Measurements from ENCODE around the gene COA6. TPM values are rescaled to one million over a fixed set of nuclear protein-coding genes. Genes with fewer than 3 reads are reported as not detected.

Gene COA6
- total and polyA plus RNA-seq, 10 of the 15 experiments (the other 5 are each of a cell fraction or from before 2014, with no cell fraction given): 49.9 to 178 (median 71.5) TPM

- TF ChIP-seq ZBTB11 (CRISPR knock-in tag; IDR thresholded peaks at IDR 0.05) (no peak), CHD4 (IDR thresholded peaks at IDR 0.05) (no peak)
Observed at GRCh38 chr1:234337233-234337632, 36.0 kb upstream of the COA6 start (continued).

DNA sequence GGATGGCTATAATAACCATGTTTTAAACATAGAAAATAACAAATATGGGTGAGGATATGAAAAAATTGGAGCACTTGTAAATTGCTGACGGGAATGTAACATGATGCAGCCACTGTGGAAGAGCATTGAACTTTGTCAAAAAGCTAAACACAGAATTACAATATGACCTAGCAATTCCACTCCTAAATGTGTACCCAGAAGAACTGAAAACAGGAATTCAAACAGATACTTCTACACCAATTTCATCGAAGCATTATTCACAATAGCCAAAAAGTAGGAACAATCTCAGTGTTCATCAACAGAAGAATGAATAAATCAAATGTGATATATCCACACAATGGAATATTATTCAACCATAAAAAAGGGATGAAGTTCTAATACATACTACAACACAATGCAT is 32.7 kb upstream of the COA6 start:
- Histone ChIP-seq H3K9ac (ENCODE audit: control insufficient read depth, insufficient read depth, low read length) (no peak overlapping the region), H3K36me3 (ENCODE audit: control insufficient read depth in 2 of 2, insufficient read depth in 2 of 2, low read length in 1 of 2) (no peaks in the 10 kb centered on the region), H3K4me1 (ENCODE audit: control insufficient read depth, insufficient read depth, low read length) (no peaks in the 10 kb centered on the region), H3K27ac (ENCODE audit: control insufficient read depth, insufficient read depth) (no peak overlapping the region), H2AFZ (ENCODE audit: control insufficient read depth, low read depth, low read length) (no peak overlapping the region), H3K4me2 (ENCODE audit: control insufficient read depth, insufficient read depth) (no peak overlapping the region), H4K20me1 (ENCODE audit: control insufficient read depth, insufficient read depth) (no peaks in the 10 kb centered on the region), H3K27me3 (replicated peaks in 1 of 2; ENCODE audit: control insufficient read depth in 2 of 2, insufficient read depth in 2 of 2, low read length in 1 of 2) (no peaks in the 10 kb centered on the region), H3K9me3 (replicated peaks; ENCODE audit: control insufficient read depth, insufficient read depth, low read length) (peaks cover 2% of the 10 kb centered on the region), H3K4me3 (no peak overlapping the region), H3K79me2 (ENCODE audit: control insufficient read depth, insufficient read depth, low read length) (no peaks in the 10 kb centered on the region)
- ChIA-PET RAD21 (ENCODE audit: unreplicated experiment) (no interaction called here), SMC1A (ENCODE audit: uncharacterized antibody, unreplicated experiment) (interaction anchor here (1.3 kb wide), 1 partner anchor 17 kb away, joined by 4 read pairs; no protein-coding TSS in a partner anchor), POLR2A (no interaction called here), CTCF (interaction anchor here (0.5 to 1.4 kb wide), 3 partner anchors 11 to 72 kb away, joined by 3 to 4 read pairs (median 3); no protein-coding TSS in a partner anchor)
- DNase-seq (ENCODE audit: low read depth, low spot score): no peak
- WGBS (ENCODE audit: insufficient coverage, insufficient replicate concordance, low lambda C conversion rate, missing lambda C conversion rate): 14% methylated on average over 2 of the region's 2 CpGs
- intact Hi-C loops (cut with micrococcal nuclease; ENCODE audit: unreplicated experiment) (no loop called here), in situ Hi-C loops (cut with MboI) (no loop called here)
- no peak for ATAC-seq
- no peak for FAIRE-seq
- BruUV-seq (replicated peaks): no TSS peak
- no peak for TF ChIP-seq ATF3 (IDR thresholded peaks at IDR 0.05; ENCODE audit: borderline replicate concordance, extremely low read depth, low read depth, low read length)
- TF ChIP-seq FOS (IDR thresholded peaks at IDR 0.05; ENCODE audit: borderline replicate concordance, extremely low read depth, insufficient read length): no peak
- no peak for TF ChIP-seq EZH2 (IDR thresholded peaks at IDR 0.05; ENCODE audit: borderline replicate concordance, control insufficient read depth, low read depth, low read length)
- TF ChIP-seq WRNIP1 (IDR thresholded peaks at IDR 0.05; ENCODE audit: borderline replicate concordance, low read depth, low read length): no peak
- no peak for TF ChIP-seq GATAD2B (conservative IDR thresholded peaks at IDR 0.05; ENCODE audit: low read depth)
- TF ChIP-seq, protein P1, sequence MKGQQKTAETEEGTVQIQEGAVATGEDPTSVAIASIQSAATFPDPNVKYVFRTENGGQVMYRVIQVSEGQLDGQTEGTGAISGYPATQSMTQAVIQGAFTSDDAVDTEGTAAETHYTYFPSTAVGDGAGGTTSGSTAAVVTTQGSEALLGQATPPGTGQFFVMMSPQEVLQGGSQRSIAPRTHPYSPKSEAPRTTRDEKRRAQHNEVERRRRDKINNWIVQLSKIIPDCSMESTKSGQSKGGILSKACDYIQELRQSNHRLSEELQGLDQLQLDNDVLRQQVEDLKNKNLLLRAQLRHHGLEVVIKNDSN (IDR thresholded peaks at IDR 0.05; ENCODE audit: borderline replicate concordance, extremely low read length, insufficient read depth, low read depth, low read length): no peak
- TF ChIP-seq NBN (IDR thresholded peaks at IDR 0.05): no peak
- TF ChIP-seq RB1 (IDR thresholded peaks at IDR 0.05; ENCODE audit: borderline replicate concordance): no peak
- no peak for TF ChIP-seq TCF7 (IDR thresholded peaks at IDR 0.05; ENCODE audit: borderline replicate concordance)
- no peak for TF ChIP-seq IRF4 (IDR thresholded peaks at IDR 0.05; ENCODE audit: low read depth, low read length)
- TF ChIP-seq ZNF24 (IDR thresholded peaks at IDR 0.05): no peak
- TF ChIP-seq NR2C2 (IDR thresholded peaks at IDR 0.05; ENCODE audit: borderline replicate concordance, control insufficient read depth, insufficient read length, low read depth): no peak
- no peak for TF ChIP-seq RBBP5 (conservative IDR thresholded peaks at IDR 0.05)
- no peak for TF ChIP-seq BMI1 (IDR thresholded peaks at IDR 0.05; ENCODE audit: borderline replicate concordance)
- TF ChIP-seq SP1 (IDR thresholded peaks at IDR 0.05; ENCODE audit: low read depth, low read length): no peak
- no peak for TF ChIP-seq KDM1A (IDR thresholded peaks at IDR 0.05; ENCODE audit: borderline replicate concordance)

Measured in GM12878 (cell line).